ENCODE results near the gene ZNF346.
"Not testable (repeated sequence)": the region's sequence is repeated elsewhere in the genome, so short reads cannot be mapped to it uniquely, and the experiment has no call there.

ZNF346 gene

GRCh38 chr5:177015156-177015555 is 7.3 kb upstream of the ZNF346 start:
- no peak for DNase-seq

- DNase-seq, result no peak
Measured at GRCh38 chr5:177018341-177018740, 4.2 kb upstream of the ZNF346 start.

DNA sequence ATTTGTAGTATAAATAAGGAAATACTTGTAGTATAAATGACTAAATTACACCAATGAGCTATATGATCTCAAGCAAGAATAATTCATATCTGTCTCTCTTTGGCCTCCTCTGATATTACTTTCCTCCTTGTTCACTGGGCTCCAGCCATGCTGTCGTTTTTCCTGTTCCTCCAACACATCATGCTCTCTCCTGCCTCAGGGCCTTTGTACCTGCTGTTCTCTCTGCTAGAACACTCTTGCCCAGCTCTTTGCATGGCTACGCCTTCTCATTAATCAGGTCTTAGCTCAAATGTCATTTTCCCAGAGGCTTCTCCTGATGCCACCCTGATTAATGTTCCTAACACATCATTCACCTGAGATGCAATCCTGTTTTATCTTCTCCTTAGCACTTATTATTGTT is 2.5 kb upstream of the ZNF346 start:
- DNase-seq, result no peak

DNA sequence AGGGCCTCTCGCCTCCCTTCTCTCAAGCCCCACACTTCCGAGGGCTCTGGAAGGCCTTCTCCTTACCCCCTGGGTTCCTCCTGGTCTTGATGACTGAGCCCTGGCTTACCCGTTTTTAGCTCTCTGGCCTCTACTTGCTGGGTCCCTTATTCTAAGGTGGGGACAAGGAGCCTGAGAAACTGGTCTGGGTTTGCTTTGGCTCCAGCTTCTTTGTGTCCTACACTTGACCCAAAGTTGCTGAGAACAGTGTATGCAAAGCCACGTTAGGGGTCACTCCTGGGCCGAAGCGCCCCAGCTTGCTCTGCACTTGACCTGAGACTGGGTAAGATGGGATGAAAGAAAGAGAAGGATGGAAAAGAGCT is 788 bp downstream of the ZNF346 start:
- DNase-seq, result no peak

DNA sequence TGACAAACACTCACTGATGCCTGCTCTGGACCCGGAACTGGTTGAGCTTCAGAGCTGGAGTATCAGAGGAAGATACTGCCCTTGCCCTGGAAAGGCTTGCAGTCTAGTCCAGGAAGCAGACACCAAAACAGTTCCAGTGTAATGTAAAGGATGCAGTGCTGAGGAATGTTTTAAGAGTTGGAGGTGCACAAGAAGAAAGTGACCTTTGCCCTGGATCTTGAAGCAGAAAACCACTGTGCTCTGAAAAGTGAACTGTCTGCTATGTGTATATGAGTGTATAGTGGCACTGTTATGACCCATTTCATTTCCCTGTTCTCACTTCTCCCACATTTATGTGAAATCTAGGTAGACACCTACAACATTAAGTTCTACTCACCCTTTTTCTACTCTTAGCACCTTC is 2.1 kb downstream of the ZNF346 start:
- no peak for DNase-seq

DNA sequence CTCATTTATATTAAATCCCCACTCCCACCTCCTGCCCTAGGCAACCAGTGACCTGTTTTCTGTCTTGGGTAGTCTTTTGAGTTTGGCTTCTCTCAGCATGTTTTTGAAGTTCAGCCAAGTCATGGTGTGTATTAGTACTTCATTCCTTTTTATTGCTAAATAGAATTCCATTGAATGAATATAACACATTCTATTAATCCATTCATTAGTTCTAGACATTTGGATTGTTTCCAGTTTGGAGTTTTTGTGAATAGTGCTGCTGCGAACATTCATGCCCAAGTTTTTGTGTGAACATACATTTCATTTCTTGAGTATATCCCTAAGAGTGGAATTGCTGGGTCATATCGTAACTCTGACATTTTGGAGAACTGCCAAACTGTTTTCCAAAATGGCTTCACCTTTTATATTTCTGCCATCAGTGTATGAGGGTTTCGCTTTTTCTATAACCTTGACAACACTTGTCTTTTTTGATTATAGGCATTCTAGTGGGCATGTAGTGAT is 2.7 kb downstream of the ZNF346 start:
- DNase-seq, result no peak

- DNase-seq, result no peak
Measured at GRCh38 chr5:177027665-177028064, 5.2 kb downstream of the ZNF346 start.

DNA sequence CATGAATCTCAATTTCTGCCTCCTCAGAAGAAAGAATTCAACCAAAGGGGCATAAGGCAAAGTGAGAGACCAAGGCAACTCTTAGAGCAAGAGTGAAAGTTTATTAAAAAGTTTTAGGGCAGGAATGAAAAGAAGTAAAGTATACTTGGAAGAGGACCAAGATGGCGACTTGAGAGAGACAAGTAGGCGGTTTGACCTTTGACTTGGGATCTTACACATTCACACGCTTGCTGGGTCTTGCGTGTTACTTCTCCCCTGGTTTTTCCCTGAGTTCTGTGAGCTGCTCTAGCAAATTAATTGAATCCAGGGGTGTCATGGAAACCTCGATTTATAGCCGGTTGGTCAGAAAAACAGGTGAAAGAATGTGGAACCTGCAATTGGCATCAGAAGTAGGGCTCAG is 7.0 kb downstream of the ZNF346 start:
- no peak for DNase-seq

DNA sequence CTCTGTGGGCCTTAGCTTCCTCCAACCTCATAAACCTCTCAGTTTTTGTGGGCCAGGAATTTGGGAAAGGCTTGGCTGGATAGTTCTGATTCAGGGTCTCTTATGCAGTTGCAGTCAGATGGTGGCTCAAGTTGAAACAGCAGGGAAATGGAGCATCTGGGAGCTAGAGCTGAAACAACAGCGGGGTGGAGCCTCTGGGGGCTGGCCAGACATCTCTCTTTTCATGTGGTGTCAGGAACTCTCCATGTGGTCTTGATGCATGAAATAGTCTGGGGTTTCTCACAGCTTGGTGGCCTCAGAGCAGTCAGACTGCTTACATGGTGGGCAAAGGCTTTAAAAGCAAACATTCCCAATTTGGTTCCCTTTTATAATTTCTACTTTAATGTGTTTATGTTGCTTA is 13.5 kb downstream of the ZNF346 start:
- no peak for DNase-seq

GRCh38 chr5:177036443-177036842 is 13.9 kb downstream of the ZNF346 start:
- DNase-seq, result no peak

DNA sequence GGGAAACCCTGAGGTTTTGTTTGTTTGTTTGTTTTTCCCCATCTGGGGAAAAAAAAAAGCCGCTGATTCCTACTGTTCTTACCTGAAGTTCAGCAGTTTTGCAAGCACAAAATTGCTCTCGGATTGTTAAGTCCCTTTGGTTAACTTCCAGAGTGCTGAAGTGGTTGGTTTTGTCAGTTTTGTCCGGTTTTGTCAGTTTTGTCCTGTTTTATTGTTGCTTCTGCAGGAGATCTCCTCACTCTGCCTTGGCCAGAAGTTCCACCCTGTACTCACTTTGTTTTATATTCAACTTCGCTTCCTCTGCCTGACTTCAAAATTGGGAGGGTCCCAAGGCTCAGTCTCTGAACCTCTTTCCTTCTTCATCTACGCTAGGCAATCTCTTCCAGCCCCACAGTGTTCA is 14.4 kb downstream of the ZNF346 start:
- no peak for DNase-seq

DNA sequence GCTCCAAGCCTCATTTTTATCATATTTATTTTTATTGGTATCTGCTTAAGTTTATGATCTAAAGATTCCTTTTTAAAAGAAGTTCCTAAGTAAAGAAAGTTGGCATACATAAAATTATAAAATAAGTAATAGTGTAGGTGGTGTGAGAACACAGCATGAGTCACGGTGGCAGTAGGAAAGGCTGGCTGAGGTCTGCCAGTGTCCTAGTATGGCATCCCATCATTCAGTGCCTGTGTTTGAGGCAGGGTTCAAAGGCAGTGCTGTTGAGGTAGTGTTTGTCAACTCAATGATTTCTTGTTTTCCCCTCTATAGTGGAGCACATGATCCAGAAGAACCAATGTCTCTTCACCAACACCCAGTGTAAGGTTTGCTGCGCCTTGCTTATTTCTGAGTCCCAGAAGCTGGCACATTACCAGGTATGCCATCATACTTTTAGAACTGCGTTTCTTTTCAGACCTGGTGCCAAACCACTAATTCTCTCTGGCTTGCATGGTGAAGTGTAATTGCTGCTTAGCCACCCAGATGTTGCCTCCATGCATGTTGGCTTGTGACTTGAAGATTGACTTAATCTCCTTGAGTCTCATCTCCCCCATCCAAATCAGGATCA is 18.4 kb downstream of the ZNF346 start:
- DNase-seq, result no peak

GRCh38 chr5:177041936-177042335 is 19.4 kb downstream of the ZNF346 start:
- no peak for DNase-seq

- DNase-seq, result no peak
Measured at GRCh38 chr5:177043114-177043513, 20.6 kb downstream of the ZNF346 start.

DNA sequence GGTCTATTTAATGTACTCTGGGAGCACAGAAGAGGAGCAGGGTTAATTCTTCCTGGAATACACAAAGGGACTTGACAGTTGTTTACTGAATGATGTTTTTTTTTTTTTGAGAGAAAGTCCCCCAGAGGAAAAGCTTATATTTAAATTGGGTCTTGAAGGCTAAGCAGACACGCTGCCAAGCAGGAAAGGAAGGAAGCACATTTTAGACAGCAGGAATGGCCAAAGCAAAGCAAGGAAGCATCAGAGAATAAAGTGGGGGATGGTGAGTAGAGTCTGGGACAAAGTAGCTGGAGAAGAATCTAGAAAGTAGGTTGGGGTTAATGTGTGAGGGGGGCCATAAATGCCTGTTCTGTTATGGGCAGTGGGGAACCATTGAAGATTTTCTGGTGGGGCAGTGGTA is 21.5 kb downstream of the ZNF346 start:
- DNase-seq, result no peak

DNA sequence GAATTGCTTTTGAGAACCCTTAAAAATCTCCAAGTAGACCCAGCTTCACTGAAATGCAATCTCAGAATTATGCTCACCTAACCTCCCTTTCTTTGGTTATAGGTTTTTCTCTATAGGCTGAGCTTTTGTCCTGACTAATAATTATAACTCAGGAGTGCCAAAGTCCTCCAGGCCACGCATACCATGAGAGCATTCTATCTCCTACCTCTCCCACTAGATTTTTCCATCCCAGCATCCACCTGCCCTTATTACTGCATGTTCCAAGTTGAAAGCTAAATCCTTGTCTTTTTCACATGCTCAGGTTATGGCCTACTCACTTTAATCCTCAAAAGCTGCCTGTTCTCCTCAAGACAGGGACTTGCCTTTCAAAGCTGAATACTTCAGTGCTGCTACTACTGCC is 22.1 kb downstream of the ZNF346 start:
- DNase-seq, result no peak

GRCh38 chr5:177045631-177046030 is 23.1 kb downstream of the ZNF346 start:
- DNase-seq, result no peak

DNA sequence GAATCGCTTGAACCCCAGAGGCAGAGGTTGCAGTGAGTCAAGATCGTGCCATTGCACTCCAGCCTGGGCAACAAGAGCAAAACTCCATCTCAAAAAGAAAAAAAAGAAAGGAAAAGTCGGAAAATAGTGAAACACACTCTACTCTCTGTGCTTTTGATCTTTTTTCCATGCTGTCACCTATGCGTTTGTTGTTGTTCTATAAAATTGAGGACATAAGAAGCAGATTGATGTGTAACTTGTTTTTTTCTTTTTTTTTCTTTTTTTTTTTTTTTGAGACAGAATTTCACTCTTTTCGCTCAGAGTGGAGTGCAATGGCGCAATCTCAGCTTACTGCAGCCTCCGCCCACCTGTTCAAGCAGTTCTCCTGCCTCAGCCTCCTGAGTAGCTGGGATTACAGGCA is 26.0 kb downstream of the ZNF346 start:
- not testable (repeated sequence) for DNase-seq

DNA sequence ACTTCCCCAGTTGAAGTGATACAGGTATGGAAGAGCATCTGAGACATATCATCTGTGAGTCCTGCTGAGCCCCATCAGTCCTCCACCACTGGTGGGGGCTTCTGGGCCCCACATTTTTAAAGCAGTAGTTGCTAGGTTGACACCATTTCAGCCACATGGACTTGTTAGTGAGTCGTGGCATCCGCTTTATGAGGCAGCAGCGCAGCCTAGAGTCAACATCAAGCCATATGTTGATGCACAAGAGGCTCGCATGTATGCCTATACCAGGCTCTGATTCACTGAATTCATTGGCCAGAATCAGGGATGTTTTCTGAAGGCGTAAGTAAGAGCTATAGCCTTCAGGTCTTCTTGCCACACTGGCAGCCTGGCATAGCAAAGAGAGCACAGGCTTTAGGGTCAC is 26.8 kb downstream of the ZNF346 start:
- DNase-seq, result no peak

GRCh38 chr5:177064500-177065277 is 42.2 kb downstream of the ZNF346 start:
- no peak for DNase-seq

DNA sequence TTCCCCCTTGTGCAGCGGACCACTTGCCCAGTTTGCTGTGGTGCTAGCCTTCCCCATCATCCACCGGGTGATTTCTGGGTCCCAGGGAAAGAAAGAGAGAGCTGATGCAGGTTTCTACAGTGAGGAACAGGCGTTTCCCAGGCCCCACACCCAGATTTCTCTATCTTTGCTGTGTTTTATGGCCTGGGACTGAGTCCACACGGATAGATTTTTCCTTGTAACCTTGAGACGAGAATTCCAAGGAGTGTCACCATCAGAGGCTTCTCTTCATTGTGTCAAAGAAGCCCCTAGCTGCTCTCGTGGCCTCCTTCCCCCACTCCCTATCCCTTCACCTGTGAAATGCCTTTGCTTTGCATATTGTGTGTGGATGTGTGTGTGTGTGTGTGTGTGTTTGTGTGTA is 43.0 kb downstream of the ZNF346 start:
- no peak for DNase-seq

- DNase-seq, result no peak
Measured at GRCh38 chr5:177066224-177066623, 43.7 kb downstream of the ZNF346 start.

- DNase-seq, result no peak
Measured at GRCh38 chr5:177067503-177067902, 45.0 kb downstream of the ZNF346 start.

DNA sequence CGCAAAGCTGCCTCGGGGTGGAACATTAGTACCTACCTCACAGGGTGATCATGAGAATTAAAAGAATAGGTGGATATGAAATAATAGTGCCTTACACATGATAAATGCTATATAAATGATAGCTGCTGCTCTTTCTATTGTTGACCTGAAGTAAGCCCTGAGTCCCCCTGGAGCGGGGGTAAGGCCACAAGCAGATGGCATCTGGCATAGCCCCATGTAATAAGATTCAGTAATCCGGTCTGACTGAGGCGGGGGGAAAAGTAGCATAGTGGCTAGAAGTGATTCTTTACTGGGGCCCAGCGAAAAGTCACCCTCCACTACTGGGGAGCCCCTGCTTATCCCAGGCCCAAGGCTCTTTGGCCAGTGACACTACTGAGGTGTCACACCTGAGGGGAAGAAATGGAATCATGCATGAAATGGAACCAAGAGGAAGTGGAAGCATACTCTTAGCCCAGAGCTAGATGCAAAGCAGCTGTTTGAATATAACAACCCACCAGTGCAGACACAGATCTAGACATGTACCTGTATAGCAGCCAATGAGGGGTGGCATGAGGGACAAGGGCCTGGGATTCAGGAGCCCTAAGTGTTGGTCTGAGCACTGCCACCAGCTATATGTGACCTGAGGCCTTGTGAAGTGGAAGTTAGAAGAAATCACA is 48.2 kb downstream of the ZNF346 start:
- no peak for DNase-seq

Data from NCI-H2029 (cell line).